Effector CD4-positive, alpha-beta T cell (primary cell): ENCODE data around the gene TMEM200B. TPM values are rescaled to one million over a fixed set of nuclear protein-coding genes. Genes with fewer than 3 reads are reported as not detected.
"Not testable (repeated sequence)": the region's sequence is repeated elsewhere in the genome, so short reads cannot be mapped to it uniquely, and the experiment has no call there.

ENCODE experiments used
- DNase-seq: peaks from one replicate; pipeline ENCODE4 v3.0.0-alpha.2; 2020
- total RNA-seq: gene quantifications from one replicate; lab custom pipeline; 2026; lab: John Stamatoyannopoulos, UW

Gene TMEM200B
- total RNA-seq, result not detected

DNA sequence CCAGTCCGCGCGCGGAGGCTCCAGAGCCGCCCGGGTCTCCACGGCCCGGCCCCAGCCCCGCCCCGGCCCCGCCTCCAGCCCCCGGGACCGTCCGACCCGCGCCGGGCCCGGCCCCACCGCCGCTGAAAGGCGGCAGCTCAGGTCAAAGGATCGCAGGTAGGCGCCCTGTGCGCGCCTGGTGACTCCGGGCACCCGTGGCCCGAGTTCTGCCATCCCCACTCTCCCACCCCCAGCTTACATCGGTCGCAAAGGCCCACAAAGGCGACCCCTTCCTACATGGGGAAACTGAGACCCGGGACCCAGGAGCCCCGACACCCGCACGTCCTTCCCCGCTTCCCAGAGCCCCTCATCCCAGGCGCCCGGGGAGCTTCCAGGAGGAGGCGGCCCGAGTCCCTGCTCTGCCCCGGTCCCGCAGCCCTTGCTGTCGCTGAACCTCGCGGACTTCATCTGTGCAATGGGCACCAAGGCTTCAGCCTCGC, at the start of gene TMEM200B:
Gene TMEM200B, minus strand, starts transcription at position 17 of the 479 bp plus-strand sequence. CDS start 2,075 bp downstream, outside the sequence.
- no peak for DNase-seq

DNA sequence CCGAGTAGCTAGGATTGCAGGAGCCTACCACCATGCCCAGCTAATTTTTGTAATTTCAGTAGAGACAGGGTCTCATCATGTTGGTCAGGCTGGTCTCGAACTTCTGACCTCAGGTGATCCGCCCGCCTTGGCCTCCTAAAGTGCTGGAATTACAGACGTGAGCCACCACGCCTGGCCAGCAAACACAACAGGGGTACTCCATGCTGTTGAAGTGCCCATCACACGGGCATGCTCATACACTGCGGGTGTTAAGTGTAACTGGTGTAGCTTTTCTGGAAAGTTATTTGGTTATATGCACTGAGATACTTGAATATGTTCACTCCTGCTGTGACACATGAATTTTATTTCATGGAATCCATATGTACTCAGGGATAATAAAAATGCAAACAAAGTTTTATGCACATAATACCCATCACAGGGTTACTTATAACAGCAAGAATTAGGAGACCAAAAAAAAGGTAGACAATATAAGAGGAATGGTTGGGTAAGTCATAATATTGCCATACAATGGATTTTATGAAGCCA, 48.8 kb upstream of the TMEM200B start:
- no peak for DNase-seq

DNA sequence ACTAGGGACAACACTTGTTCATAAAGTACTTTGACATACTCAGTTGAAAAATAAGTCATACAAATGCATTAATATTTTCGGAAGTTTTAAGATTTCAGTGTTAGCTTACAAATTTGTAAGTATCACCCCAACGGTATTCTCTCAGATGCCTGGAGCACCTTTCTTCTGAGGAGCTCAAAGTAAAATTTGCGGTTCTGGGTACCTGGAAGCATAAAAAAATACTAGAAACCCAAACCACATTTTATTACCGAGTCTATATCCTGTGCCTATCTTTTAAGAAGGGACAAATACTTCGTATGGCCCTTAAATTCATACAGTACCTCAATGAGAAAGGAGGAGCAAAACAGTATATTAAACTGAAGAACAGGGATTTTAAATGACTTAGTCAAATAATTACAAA, 47.8 kb upstream of the TMEM200B start:
- DNase-seq, result no peak

DNA sequence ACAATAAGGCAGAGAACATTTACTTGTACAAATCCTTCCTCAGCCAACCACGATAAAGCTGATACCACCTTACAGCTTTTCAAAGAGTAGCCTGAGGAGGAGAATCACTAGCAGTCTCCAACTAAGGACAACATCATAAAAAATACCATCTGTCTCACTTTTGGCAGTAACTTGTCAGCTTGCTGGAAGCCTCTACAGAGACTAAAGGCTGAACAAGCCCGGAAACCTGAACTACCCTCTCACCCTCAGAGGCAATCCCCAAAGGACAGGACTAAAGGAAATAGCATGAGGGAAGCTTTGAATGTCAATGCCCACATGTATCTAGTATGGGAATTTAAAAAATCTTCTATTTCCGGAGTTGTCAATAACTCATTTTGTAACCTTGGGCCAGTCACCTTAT, 47.4 kb upstream of the TMEM200B start:
- DNase-seq, result no peak

DNA sequence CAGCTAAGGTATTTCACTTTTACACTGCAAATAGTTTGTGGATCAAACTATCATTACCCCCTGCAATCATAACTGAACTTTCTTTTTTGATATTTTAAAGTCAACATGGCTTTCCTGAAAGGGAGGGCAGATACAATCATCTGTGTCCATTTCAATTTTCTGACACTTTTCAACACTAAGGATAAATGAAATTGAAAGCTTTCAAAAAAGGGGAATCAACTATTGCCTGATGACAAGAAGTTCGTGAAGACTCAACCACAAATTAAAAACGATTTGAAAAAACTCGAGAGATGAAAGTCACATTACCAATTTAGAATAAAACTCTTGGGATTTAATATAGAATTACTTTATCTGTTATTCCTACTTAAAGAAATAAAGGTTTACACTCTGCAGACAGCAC, 46.3 kb upstream of the TMEM200B start:
- no peak for DNase-seq

DNA sequence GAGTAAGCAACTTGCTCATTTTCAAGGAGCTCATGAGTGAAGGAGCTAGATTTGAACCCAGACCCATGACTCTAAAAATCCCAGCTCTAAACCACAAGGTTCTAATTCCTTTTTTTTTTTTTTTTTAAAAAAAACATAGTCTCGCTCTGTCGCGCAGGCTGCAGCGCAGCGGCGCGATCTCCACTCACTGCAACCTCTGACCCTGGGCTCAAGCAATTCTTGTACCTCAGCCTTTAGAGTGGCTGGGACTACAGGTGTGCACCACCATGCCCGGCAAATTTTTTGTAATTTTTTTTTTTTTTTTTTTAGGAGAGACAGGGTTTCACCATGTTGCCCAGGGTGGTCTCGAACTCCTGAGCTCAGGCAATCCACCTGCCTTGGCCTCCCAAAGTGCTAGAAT, 44.2 kb upstream of the TMEM200B start:
- no peak for DNase-seq

DNA sequence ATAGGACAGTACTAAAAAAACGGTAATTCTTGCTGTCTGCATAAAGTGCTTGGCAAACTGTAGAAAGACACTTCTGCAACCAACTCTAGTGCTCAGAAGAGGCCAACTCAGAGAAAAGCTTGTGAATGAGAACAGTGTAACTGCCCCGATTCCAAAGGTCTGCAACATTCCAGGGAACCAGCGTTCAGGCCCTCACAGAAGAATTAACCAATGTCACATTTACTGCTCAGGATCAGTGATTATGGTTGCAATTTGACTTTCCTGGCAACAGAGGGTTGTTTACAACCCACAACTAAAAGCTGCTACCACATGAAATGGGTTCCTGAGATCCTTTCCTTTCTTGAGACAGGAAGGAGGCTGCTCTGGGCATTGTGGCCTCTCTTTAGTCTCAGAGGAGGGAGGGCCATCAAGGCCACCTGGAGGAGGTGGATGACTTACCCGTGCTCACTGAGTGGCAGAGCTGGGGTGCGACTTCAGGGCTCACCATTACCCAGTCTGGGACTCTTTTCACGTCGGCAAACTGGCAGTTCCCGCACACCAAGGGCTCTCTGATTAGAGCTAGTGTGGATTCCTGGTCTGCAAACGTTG, 42.7 kb upstream of the TMEM200B start:
- no peak for DNase-seq

DNA sequence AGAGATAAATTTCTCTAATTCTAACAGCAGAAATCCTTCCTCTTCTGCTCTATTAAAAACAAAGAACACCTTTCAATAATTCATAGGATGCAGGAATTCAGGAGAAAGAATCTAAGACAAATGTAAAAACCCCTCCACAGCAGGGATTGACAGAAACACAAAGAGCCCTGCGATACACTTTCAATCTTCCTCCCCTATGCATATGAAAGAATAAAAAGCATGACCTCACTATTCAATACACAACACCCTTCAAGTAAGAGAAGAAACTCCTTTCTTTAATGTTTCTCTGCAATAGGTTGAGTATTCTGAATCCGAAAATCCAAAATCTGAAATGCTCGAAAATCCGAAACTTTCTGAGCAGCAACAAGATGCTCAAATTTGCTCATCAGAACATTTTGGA, 40.9 kb upstream of the TMEM200B start:
- no peak for DNase-seq

DNA sequence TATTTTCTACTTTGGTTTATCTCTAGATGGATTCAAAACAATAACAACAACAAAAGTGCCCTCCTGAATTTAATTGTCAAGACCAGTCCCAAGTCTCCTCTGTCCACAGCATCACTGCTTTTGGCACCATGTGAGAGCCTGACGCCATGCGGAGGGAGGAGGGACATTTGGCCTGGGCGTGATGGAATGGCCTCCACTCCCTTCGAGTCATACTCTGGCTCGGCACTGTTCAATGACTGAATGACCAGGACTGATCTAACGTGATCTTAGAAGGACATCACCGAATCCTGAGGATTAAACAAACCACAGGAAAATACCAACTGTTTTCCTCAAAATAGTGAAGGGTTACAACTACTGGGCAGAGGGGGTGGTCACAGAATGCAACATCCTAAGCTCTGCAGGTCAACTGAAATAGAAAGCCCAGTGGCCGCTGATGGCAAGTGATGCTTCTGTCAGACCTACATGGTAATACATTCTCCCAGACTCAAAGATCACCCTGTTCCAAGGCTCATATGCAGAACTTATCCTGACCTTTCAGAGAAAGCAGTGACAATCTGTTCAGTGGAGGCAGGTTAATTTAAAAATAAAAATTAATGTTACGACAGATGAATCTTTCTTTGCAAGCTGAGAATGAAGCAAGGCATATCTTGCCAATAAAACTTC, 38.9 kb upstream of the TMEM200B start:
- DNase-seq, result no peak

DNA sequence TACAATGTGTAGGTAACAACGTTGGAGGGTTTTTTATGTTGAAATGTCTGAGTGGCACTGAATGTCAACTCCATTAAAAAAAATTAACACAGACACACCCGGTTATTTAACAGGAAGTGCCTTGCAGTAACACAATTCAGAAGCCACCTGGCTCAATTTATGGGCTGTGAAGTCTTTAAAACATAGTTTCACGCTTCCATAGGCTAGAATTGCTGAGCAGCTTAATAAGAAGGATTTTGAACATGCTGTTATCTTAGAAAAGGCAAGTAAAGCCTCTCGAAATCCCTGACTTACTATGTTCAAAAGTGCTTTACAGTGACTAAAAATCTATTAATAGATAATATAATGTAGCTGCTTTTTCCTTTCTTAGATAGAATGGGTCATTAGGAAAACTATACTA, 38.3 kb upstream of the TMEM200B start:
- DNase-seq, result no peak

DNA sequence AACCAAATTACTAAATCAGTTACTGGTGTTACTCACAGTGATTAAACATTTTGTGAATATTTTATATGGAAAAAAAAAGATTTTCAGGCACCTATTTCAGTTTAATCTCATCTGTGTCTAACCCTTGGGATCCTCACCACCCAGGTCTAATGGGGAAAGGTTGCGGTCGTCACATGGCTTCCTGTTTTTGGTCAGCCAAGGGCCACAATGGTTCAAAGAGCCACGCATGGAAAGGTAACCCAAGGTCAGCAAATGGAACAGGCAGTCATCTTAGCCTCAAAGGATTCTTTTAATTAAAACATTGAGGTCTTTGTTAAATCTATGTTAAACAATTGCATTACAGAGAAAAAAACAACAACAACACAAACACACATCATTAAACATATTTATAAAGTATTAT, 36.1 kb upstream of the TMEM200B start:
- DNase-seq, result no peak

DNA sequence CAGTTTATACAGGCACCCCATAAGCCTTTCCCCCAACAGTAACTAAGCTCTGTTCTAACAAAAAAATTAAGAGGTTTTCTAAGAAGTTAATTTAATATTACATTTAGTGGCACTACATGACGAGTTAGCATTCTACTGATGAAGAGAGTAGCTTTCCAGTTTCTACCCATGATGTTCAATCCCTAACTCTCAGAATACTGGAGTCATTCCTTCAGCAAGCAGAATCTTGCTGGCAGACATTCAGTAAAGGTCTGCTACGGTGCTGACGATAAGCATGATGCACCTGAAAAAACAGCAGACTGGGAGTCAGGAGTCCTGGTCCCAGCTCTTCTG, 33.5 kb upstream of the TMEM200B start:
- DNase-seq, result no peak

DNA sequence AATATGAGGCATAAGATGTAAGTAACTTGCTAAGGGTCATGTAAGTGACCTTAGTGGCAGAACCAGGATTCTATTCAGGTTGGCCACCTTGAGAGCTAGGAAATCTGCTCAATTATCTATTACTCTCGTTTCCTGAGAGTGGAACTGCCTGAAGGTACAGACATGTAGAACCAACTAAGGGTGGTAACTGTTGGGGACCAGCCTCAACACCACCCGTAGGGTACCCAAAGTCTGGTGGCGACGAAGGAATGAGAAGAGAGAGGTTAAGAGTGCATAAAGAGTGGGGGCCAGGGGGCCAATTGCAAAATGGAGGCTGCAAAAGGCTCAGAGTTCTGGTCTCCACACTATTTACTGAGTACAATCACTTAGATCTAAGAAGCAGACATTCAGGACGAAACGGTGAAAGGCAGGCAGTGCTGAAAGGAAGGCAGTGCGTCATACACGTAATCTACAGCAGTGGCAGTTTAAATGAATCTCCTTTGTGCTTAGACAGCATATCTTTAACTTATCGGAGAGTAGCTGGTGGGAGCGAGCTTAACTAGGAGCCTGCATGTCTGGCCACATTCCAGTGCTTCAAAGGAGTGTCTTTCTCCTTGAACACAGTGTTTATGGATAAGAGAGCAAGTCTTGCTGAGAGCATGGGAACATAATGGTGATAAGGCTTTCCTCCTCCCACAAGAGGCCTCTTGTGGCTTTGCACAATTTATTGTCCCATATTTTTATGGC, 33.0 kb upstream of the TMEM200B start:
- DNase-seq, result no peak

DNA sequence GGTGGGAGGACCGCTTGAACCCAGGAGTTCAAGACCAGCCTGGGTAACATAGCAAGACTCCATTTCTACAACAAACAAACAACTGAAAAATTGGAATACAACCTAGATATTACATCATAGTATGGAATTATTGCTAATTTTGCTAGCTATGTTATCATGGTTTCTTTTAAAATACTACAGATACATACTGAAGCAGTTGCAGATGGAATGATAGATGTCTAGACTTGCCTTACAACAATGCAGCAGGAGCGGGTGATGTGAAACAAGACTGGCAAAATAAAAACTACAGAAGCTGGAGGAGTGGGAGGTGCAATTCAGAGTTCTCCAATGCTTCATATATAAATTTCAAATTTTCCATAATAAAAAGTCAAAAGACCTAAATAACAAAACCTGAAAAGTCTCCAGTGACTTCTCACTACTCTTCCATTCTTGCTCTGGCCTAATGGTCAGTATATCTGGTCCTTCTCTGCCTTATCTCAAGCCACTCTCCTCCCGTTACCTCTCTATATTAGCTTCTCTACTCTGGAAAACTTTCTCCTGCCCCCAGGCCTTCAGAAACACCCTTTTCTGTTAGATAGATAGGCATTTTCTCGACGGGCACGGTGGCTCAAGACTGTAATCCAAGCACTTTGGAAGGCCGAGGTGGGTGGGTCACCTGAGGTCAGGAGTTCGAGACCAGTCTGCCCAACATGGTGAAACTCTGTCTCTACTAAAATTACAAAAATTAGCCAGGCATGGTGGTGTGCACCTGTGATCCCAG, 28.5 kb upstream of the TMEM200B start:
- DNase-seq, result no peak

DNA sequence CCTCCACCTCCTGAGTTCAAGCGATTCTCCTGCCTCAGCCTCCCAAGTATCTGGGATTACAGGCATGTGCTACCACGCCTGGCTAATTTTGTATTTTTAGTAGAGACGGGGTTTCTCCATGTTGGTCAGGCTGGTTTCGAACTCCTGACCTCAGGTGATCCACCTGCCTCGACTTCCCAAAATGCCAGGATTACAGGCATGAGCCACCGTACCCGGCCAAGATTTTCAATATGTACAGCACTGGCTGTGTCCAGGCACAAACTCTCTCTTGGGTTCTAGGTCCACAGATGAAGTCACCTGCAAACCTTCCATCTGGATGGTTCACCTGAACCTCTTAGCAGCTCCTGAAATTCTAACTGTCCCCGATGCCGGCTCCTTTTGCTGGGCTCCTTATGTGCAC, 26.6 kb upstream of the TMEM200B start:
- DNase-seq, result not testable (repeated sequence)

DNA sequence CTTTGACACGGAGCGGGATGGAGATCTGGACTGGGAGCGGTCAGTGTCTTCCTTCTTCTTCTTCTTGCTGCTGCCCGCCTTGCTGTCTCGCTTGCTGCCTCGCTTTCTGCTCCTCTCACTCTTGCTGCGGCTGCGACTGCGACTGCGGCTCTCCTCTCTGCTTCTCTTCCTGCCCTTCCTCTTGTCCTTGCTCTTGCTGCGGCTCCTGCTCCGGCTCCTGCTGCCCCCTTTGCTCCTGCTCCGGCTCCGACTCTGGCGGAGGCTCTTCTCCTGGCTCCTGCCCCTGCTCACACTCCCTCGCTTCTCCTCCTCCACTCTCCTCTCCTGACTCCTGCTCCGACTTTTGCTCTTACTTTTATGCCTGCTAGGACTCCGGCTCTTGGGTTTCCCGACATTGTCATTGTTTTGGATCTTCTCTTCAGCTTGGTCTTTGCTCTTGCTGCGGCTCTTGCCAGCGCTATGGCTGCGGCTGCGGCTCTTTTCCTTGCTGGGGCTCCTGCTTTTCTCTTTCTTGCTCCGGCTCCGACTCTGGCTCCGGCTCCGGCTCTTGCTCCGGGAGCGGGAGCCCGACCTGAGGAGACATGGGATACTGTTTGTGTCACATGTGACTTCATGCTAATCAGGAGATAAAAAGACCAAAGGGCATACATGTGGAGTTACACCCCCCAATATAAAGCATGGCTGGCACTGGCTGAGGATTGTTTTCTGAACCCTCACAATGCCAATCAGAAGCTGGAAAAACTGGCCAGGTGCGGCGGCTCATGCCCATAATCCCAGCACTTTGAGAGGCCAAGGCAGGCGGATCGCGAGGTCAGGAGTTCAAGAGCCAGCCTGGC, 25.2 kb upstream of the TMEM200B start:
- DNase-seq, result no peak

DNA sequence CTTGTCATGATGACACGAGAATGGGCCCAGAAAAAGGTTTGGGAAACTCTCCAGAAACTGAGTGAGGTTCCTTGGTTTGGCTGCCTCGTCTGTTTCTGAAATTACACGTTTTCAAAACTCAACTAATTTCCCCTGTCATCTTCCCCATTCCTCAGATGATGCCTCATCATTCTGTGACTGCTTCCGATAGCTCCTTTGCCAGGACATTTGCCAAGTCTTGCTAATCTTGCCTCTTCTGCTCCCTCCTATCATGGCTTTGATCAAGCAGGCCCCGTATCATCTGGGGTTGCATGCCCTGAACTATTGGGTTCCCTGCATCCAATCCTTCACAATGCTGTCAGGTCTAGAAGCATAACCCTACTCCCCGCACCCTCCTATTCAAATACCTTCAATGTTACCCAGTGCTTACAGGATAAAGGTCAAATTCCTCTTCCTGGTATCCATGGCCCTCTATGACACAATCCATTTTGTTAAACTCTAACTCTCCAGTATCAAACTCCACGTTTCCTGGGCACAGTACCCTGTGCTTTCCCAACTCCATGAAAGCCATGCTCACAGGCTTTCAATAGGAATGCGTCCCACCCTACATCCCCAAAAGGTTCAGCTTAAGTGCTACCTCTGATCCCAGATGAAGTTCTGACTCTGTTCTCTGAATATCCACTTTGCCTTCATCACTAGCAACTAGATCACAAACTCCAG, 22.2 kb upstream of the TMEM200B start:
- no peak for DNase-seq

DNA sequence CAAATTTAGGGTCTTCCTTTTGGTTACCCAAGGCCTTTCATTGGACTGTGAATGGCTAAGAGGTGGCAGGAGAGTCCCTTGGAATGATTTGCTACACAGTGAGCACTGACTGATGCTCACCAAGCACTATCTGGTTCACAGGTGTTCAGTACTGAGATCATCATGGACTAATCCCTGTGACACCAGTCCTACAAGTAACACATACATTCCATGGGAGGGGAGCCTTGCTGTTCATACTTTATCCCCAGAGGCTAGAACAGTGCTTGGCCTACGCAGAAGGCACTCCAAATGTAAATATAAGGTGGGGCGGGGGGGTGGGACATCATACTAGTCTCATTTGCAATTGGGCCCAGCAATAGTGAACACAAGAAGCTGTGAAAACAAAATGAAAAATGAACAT, 20.5 kb upstream of the TMEM200B start:
- DNase-seq, result no peak

DNA sequence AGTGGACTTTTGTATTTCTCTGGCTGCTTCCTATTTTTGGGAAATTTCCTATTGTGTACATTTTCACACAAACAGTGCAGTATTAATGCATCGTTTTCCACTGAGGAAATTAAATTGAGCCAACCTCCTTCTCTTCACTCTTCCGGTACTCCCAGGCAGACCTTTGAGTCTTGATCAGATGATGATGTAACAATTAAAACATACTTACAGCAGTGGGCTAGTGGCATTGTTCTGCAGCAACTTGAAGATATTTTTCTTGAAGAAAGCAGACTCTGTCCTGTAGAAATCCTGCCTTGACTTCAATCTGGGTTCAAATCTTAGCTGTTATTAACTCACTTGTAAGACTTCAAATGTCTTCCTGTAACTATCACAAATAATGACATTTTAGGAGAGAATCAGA, 19.0 kb upstream of the TMEM200B start:
- DNase-seq, result no peak

DNA sequence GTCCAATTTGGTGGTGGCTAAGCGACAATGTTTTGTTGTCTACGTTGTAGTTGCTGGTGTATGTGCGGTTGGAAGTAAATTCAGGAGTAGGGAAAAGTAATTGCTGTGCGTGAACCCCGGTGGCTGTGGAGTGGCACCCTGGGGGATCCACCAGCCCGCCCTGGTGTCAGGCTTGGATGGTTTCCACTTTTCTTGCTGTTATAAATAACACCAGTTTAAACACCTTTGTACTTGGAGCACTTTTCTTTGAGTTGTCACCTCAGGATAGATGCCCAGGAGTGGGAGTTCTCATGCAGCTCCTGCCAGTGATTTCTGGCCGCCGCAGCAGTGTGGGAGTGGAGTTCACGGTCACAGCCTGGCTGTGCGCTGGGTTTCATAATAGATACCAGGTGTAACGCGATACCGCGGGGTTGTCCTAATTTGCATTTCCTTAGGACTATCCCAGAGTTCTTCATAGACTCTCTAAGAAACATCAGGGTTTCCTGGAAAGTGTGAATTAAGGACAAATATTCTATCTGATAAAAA, 12.8 kb upstream of the TMEM200B start:
- DNase-seq, result no peak

DNA sequence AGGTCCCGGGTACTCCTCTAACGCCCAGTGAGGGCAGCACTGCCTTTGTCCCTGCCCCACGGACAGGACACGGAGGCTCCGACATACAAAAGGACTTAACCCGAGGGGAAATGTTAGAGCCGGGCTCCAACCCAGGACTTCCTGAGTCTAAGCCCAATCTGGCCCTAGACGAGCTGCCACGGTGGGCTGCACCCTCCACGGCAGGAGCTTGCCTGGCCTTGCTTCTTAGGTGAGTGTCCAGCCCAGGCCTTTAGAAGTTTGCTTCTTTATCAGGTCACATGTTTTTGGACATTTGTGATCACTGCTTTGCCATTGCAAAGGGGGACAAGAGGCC, 11.0 kb upstream of the TMEM200B start:
- DNase-seq, result no peak
